K562 (cell line): ENCODE data around the gene NKD1.

Experiments
- ERF ChIP-seq: fragments of 450-650 bp; formaldehyde crosslinking; IDR thresholded peaks from 2 replicates; pipeline ENCODE4 v1.4.0; 2020; ENCODE audit warnings: mild to moderate bottlenecking, mixed read lengths
- ESRRA ChIP-seq: fragments of 450-650 bp; IDR thresholded peaks from 2 replicates; pipeline ENCODE4 v1.6.1; 2014; ENCODE audit warnings: low read depth, mild to moderate bottlenecking, moderate library complexity, borderline replicate concordance
- EZH2 ChIP-seq: IDR thresholded peaks from 2 replicates; pipeline ENCODE4 v1.6.1; 2012; ENCODE audit warnings: low read depth, mild to moderate bottlenecking, inconsistent platforms, low read length, borderline replicate concordance
- POLR2A ChIP-seq: fragments of 450-650 bp; conservative IDR thresholded peaks from 2 replicates; pipeline ENCODE4 v1.6.1; 2016
- SMAD4 ChIP-seq: fragments of 250-450 bp; sonication (Bioruptor Pico); conservative IDR thresholded peaks from 2 replicates; pipeline ENCODE4 v1.8.0; 2021; ENCODE audit warnings: inconsistent platforms, mild to moderate bottlenecking, moderate library complexity

- no peak for TF ChIP-seq ERF (CRISPR knock-in tag)
- TF ChIP-seq SMAD4 (CRISPR knock-in tag) = no peak
- no peak for TF ChIP-seq EZH2
- TF ChIP-seq ESRRA = no peak
- no peak for TF ChIP-seq POLR2A
Observed at GRCh38 chr16:50562657-50563056, 14.5 kb downstream of the NKD1 start.
